ENCODE measurements around the gene PARS2. TPM values are rescaled to one million over a fixed set of nuclear protein-coding genes. Genes with fewer than 3 reads are reported as not detected.

Gene PARS2
- total RNA-seq, 1 donor from 2014 or later, result 7.7 TPM

GRCh38 chr1:54772951-54773350 is 8.6 kb upstream of the PARS2 start:
- TF ChIP-seq CTCF (IDR thresholded peaks at IDR 0.05; ENCODE audit: unreplicated experiment), result no peak
- no peak for DNase-seq (ENCODE audit: low spot score in 2 of 2, unreplicated experiment in 2 of 2)
- Mint-ChIP-seq H3K27ac (no peak overlapping the region), H3K9me3 (no peaks in the 10 kb centered on the region), H3K36me3 (no peaks in the 10 kb centered on the region), H3K4me3 (no peak overlapping the region), H3K27me3 (ENCODE audit: low read depth) (peaks cover 8% of the 10 kb centered on the region), H3K4me1 (peaks cover 6% of the 10 kb centered on the region)

GRCh38 chr1:54768093-54768492 is 3.8 kb upstream of the PARS2 start:
- DNase-seq (ENCODE audit: low spot score in 2 of 2, unreplicated experiment in 2 of 2), result no peak
- Mint-ChIP-seq H3K27ac (no peak overlapping the region), H3K9me3 (no peaks in the 10 kb centered on the region), H3K36me3 (no peaks in the 10 kb centered on the region), H3K27me3 (ENCODE audit: low read depth) (peaks cover 9% of the 10 kb centered on the region), H3K4me1 (peaks cover 12% of the 10 kb centered on the region), H3K4me3 (no peak overlapping the region)
- TF ChIP-seq CTCF (IDR thresholded peaks at IDR 0.05; ENCODE audit: unreplicated experiment), result no peak

- no peak for TF ChIP-seq CTCF (IDR thresholded peaks at IDR 0.05; ENCODE audit: unreplicated experiment)
- peaks cover 9% of the 10 kb centered on the region for H3K27me3 Mint-ChIP-seq (ENCODE audit: low read depth)
- DNase-seq (ENCODE audit: low spot score in 2 of 2, unreplicated experiment in 2 of 2), result no peak
- H3K4me1 Mint-ChIP-seq, result peaks cover 17% of the 10 kb centered on the region
- H3K4me3 Mint-ChIP-seq, result no peak overlapping the region
- H3K36me3 Mint-ChIP-seq, result no peaks in the 10 kb centered on the region
- H3K27ac Mint-ChIP-seq, result no peak overlapping the region
- H3K9me3 Mint-ChIP-seq, result no peaks in the 10 kb centered on the region
Measured at GRCh38 chr1:54767526-54767925, 3.2 kb upstream of the PARS2 start.

- DNase-seq (ENCODE audit: low spot score in 2 of 2, unreplicated experiment in 2 of 2), result no peak
- no peaks in the 10 kb centered on the region for H3K9me3 Mint-ChIP-seq
- peaks cover 17% of the 10 kb centered on the region for H3K4me1 Mint-ChIP-seq
- H3K27me3 Mint-ChIP-seq (ENCODE audit: low read depth), result peaks cover 9% of the 10 kb centered on the region
- no peak overlapping the region for H3K4me3 Mint-ChIP-seq
- peak overlapping the region; percentile 30 for H3K27ac Mint-ChIP-seq
- H3K36me3 Mint-ChIP-seq, result no peaks in the 10 kb centered on the region
- TF ChIP-seq CTCF (IDR thresholded peaks at IDR 0.05; ENCODE audit: unreplicated experiment), result no peak
Measured at GRCh38 chr1:54766726-54767125, 2.4 kb upstream of the PARS2 start.

GRCh38 chr1:54764922-54765561 is 719 bp upstream of the PARS2 start:
- no peak for TF ChIP-seq CTCF (IDR thresholded peaks at IDR 0.05; ENCODE audit: unreplicated experiment)
- Mint-ChIP-seq H3K27ac (peak overlapping the region; percentile 79), H3K9me3 (no peaks in the 10 kb centered on the region), H3K4me1 (peaks cover 17% of the 10 kb centered on the region), H3K36me3 (no peaks in the 10 kb centered on the region), H3K27me3 (ENCODE audit: low read depth) (peaks cover 9% of the 10 kb centered on the region), H3K4me3 (peak overlapping the region; percentile 91)
- no peak for DNase-seq (ENCODE audit: low spot score in 2 of 2, unreplicated experiment in 2 of 2)

- H3K9me3 Mint-ChIP-seq, result no peaks in the 10 kb centered on the region
- H3K27ac Mint-ChIP-seq, result peak overlapping the region; percentile 98
- H3K4me3 Mint-ChIP-seq, result peak overlapping the region; percentile 91
- no peaks in the 10 kb centered on the region for H3K36me3 Mint-ChIP-seq
- no peak for DNase-seq (ENCODE audit: low spot score in 2 of 2, unreplicated experiment in 2 of 2)
- peaks cover 17% of the 10 kb centered on the region for H3K4me1 Mint-ChIP-seq
- no peak for TF ChIP-seq CTCF (IDR thresholded peaks at IDR 0.05; ENCODE audit: unreplicated experiment)
- H3K27me3 Mint-ChIP-seq (ENCODE audit: low read depth), result peaks cover 7% of the 10 kb centered on the region
Measured at GRCh38 chr1:54763816-54764132, 549 bp downstream of the PARS2 start.

All from mesothelial cell of epicardium (in vitro differentiated cells).